Small intestine (tissue), 7 donors: ENCODE data around the gene LNX2. TPM values are rescaled to one million over a fixed set of nuclear protein-coding genes. Genes with fewer than 3 reads are reported as not detected.

ENCODE experiments used
- DNase-seq, 2 donors: peaks; one replicate each; pipeline versions ENCODE4 v3.0.0 to v3.0.0-alpha.2; 2013
- FAIRE-seq: peaks from 2 replicates; lab custom pipeline; 2012; peaks lifted over from hg19 to GRCh38; lab: Jason Lieb, UNC
- H3K27ac ChIP-seq, 3 donors: one replicate each; pipeline ENCODE4 v1.5.1; 2013; ENCODE audit warnings: low read length in 2 of 3, mild to moderate bottlenecking in 2 of 3, control low read depth in 1 of 3, inconsistent platforms in 1 of 3, low read depth in 1 of 3, moderate library complexity in 1 of 3
- H3K27me3 ChIP-seq, 3 donors: one replicate each; pipeline ENCODE4 v1.6.1; 2013; ENCODE audit warnings: low read length in 3 of 3, inconsistent platforms in 1 of 3; ENCODE audit not compliant: control insufficient read depth in 3 of 3, insufficient read depth in 3 of 3
- H3K36me3 ChIP-seq, 3 donors: one replicate each; pipeline ENCODE4 v1.6.1; 2013; ENCODE audit warnings: low read length in 3 of 3, inconsistent platforms in 1 of 3, low read depth in 1 of 3, mild to moderate bottlenecking in 1 of 3, moderate library complexity in 1 of 3; ENCODE audit not compliant: control insufficient read depth in 3 of 3, insufficient read depth in 2 of 3
- H3K4me1 ChIP-seq, 3 donors: one replicate each; pipeline ENCODE4 v1.6.1; 2013; ENCODE audit warnings: low read length in 2 of 3, inconsistent platforms in 1 of 3, low read depth in 1 of 3, mild to moderate bottlenecking in 1 of 3, moderate library complexity in 1 of 3; ENCODE audit not compliant: control insufficient read depth in 3 of 3, insufficient read depth in 2 of 3
- H3K4me3 ChIP-seq, 3 donors: one replicate each; pipeline ENCODE4 v1.5.1; 2013; ENCODE audit warnings: low read length in 3 of 3, control low read depth in 1 of 3, inconsistent platforms in 1 of 3, low read depth in 1 of 3, mild to moderate bottlenecking in 1 of 3, moderate library complexity in 1 of 3
- H3K9me3 ChIP-seq, 2 donors: one replicate each; pipeline ENCODE4 v1.6.1; 2013; ENCODE audit warnings: low read depth in 1 of 2, low read length in 1 of 2; ENCODE audit not compliant: control insufficient read depth in 2 of 2, insufficient read depth in 1 of 2
- WGBS, 3 donors: extraction: QIAGEN DNeasy Blood & Tissue Kit; methylation state at CpG; one replicate each; pipeline ENCODE4 v1.1.7; 2013; 5-methylcytosine and 5-hydroxymethylcytosine counted together
- polyA plus RNA-seq, 4 donors: library from polyadenylated mRNA; stranded (reverse) in 3 of 4; unstranded in 1 of 4; fragments of 200-250 nt in 3 of 4; fragments of 120-200 nt in 1 of 4; gene quantifications; one replicate each; pipeline versions ENCODE4 v1.2.1 to v1.2.3, GENCODE V29; 2013
- donor health status: healthy with polysubstance abuse.
- donor health status: control.
- donor health status: control.
- donor health status: Bipolar disorder and iron deficiency.
- donor health status: healthy.

Gene LNX2
- polyA plus RNA-seq, 4 donors, result 9.6 to 26.2 (median 18.2) TPM

DNA sequence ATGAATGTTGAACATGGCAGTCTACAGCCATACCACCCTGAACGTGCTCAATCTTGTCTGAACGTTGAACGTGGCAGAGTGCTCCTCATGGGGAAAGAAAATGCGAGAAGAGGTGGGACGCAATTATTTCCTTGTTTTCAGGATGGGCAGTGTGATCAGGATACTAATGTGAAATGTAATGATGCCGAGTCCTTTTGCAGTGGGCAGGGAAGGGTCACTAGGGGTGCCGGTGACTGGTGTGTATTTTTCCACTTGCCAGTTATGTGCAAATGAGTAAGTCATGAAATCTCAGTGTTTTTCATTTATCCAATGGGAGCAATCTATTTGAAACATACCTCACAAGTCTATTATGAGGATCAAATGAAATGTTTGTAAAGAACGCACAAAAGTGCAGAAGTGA lies 84.8 kb downstream of the LNX2 start:
- Histone ChIP-seq H3K4me3 (no peak overlapping the region), H3K27me3 (no peaks in the 10 kb centered on the region), H3K9me3 (no peaks in the 10 kb centered on the region), H3K4me1 (peaks cover 0 to 14% (median 3%) of the 10 kb centered on the region in 3 donors), H3K27ac (no peak overlapping the region), H3K36me3 (peaks cover 0 to 3% (median 0%) of the 10 kb centered on the region in 3 donors)
- DNase-seq, result no peak
- no peak for FAIRE-seq
- WGBS, 3 donors, result 82 to 87% (median 83%) methylated on average over 8 of the region's 8 CpGs

DNA sequence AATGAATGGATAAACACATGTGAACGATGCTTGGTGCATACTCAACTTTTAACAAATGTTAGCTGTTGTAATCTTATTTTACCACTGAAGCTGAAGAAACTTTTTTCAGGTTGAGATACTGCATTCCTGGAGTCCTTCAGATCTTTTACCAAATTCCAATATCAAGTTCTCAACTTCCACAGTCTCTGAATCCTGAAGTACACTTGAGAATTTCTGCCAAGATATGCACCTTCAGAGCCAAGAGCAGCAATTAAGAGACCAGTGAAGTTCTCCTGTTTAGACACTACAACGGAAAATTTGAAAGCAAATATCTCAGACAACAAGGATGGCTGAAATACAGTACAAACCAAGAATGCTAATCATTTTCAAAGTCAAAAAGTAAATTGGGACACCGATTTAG lies 85.3 kb downstream of the LNX2 start:
- WGBS, 3 donors, result 68 to 81% (median 75%) methylated on average over 3 of the region's 3 CpGs
- FAIRE-seq (no peak), DNase-seq (no peak)
- Histone ChIP-seq H3K4me1 (peaks cover 0 to 14% (median 3%) of the 10 kb centered on the region in 3 donors), H3K36me3 (no peaks in the 10 kb centered on the region), H3K4me3 (no peak overlapping the region), H3K27me3 (no peaks in the 10 kb centered on the region), H3K9me3 (no peaks in the 10 kb centered on the region), H3K27ac (no peak overlapping the region)

DNA sequence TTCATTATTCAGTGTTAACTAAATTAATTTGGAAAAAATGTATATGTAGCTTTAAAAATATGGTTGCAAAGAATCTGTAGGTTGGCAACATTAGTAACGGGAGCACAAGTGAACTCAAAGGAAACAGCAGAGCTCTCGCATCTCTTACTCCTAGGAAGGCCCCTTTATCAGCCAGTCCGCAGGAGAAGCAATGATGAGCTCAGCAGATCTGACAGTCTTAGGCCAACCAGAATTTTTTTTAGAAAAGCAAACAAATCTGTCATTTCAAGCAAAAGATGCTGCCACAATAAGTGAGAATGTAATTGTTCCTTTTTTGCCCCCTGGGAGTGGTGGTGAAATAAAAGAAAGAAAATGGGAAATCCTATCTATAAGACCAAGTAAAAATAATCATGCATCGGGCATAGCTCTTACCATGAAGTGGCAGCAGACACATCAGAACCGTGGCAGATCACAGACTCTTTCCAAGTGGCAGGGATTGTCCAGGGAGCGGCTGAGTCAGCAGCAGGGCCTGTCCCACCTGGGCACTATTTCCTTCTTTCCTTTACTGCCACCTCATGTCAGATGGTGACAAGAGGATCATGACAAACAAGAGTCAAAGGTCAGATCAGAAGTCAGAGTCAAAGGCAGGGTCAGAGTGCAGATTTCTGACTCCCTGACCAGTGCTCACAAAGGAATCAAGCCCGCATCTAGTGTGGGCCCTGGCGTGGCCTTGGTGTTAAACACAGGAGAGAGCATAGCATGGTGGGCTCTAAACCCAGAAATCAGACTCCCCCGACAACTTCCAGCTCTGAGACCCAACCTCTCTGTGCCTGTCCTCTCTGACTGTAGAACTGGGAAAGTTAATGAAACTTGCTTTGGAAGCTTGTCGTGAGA lies 86.0 kb downstream of the LNX2 start:
- no peak overlapping the region for H3K27ac ChIP-seq
- WGBS, 3 donors, result 70 to 80% (median 73%) methylated on average over 10 of the region's 10 CpGs
- no peaks in the 10 kb centered on the region for H3K36me3 ChIP-seq
- peak in 1 of 2 donors; percentile 80 for DNase-seq
- no peaks in the 10 kb centered on the region for H3K9me3 ChIP-seq
- no peaks in the 10 kb centered on the region for H3K27me3 ChIP-seq
- no peak for FAIRE-seq
- no peak overlapping the region for H3K4me3 ChIP-seq
- peaks cover 0 to 14% (median 3%) of the 10 kb centered on the region in 3 donors for H3K4me1 ChIP-seq

DNA sequence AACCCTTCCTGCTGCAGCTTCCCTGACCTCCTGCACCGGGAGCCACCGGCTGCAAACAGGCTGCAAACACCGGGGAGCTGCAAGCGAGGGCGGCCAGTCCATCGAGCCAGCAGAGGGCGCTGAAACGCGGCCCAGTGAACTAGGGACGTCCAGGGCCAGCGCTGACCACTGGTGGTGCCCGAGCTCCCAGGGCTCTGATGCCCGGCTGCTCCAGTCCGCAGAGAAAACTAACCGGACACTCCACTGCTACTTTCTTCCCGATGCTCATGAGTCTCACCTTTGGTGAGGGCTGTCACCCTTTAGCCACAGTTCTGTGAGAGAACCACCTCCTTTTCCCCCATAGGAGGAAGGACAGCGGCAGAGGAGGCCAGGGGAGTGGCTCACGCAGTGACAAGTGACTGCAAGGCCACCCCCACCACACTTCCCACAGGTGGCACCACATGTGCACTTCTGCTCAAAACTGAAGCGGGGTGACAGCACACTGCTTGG lies 87.1 kb downstream of the LNX2 start:
- WGBS, 3 donors, result 4 to 12% (median 9%) methylated on average over 18 to 19 of the region's 19 CpGs
- H3K27ac ChIP-seq, result no peak overlapping the region
- FAIRE-seq, result no peak

DNA sequence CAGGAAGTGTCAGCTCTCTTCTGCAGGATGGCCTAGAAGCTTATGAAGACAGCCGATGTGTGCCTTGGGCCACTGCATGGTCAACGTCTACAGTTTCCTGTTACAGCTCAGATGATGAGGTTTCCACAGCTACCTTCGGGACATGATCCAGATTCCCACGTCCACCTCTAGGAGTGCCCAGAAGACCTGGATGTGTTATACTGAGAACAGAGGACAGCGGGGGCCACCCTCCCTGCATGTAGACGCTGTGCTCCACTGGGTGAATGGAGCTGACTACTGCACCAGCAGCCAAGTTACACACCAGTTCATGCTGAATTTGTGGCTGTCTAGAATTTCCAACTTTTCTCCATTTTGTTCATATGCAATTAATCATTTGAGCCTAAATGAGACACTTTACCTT lies 91.4 kb downstream of the LNX2 start:
- DNase-seq (no peak), FAIRE-seq (no peak)
- WGBS, 3 donors, result 92 to 95% (median 94%) methylated on average over 6 of the region's 6 CpGs
- peaks cover 0 to 14% (median 0%) of the 10 kb centered on the region in 3 donors for H3K4me1 ChIP-seq
- H3K36me3 ChIP-seq, result peaks cover 0 to 2% (median 0%) of the 10 kb centered on the region in 3 donors
- H3K27me3 ChIP-seq, result peaks cover 0 to 3% (median 0%) of the 10 kb centered on the region in 3 donors
- no peak overlapping the region for H3K27ac ChIP-seq
- no peak overlapping the region for H3K4me3 ChIP-seq
- H3K9me3 ChIP-seq, result peaks cover 0 to 11% of the 10 kb centered on the region in 2 donors

More for the DNA sequence above, 87.1 kb downstream of the LNX2 start:
- DNase-seq, result peak; percentile 80 to 89
- Histone ChIP-seq H3K9me3 (peaks cover 0 to 7% of the 10 kb centered on the region in 2 donors), H3K4me3 (peak overlapping the region in 2 of 3 donors; percentile 21 to 26), H3K4me1 (peaks cover 0 to 14% (median 3%) of the 10 kb centered on the region in 3 donors), H3K27me3 (no peaks in the 10 kb centered on the region), H3K36me3 (peaks cover 0 to 2% (median 0%) of the 10 kb centered on the region in 3 donors)

DNA sequence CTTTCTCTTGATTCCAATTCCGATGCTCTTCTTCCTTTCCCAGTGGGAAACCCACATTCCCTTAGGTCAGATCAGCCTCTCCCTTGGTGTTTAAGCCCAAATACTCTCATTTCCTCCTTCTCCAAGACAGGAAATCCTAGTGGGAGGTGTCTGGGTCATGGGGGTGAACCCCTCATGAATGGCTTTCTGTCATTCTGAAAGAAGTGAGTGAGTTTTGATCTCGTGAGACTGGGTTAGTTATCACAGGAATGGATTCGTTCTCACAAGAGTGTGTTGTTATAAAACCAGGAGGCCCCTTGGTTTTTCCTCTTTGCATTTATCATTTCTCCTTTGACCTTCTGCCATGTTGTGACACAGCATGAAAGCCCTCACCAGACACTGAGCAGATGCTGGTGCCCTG lies 93.8 kb downstream of the LNX2 start:
- H3K27me3 ChIP-seq, result peaks cover 0 to 3% (median 0%) of the 10 kb centered on the region in 3 donors
- 39 to 57% (median 56%) methylated on average over 3 of the region's 3 CpGs for WGBS, 3 donors
- no peak overlapping the region for H3K27ac ChIP-seq
- no peak overlapping the region for H3K4me3 ChIP-seq
- peaks cover 0 to 11% of the 10 kb centered on the region in 2 donors for H3K9me3 ChIP-seq
- DNase-seq (no peak), FAIRE-seq (no peak)
- no peaks in the 10 kb centered on the region for H3K4me1 ChIP-seq
- peaks cover 0 to 2% (median 0%) of the 10 kb centered on the region in 3 donors for H3K36me3 ChIP-seq

DNA sequence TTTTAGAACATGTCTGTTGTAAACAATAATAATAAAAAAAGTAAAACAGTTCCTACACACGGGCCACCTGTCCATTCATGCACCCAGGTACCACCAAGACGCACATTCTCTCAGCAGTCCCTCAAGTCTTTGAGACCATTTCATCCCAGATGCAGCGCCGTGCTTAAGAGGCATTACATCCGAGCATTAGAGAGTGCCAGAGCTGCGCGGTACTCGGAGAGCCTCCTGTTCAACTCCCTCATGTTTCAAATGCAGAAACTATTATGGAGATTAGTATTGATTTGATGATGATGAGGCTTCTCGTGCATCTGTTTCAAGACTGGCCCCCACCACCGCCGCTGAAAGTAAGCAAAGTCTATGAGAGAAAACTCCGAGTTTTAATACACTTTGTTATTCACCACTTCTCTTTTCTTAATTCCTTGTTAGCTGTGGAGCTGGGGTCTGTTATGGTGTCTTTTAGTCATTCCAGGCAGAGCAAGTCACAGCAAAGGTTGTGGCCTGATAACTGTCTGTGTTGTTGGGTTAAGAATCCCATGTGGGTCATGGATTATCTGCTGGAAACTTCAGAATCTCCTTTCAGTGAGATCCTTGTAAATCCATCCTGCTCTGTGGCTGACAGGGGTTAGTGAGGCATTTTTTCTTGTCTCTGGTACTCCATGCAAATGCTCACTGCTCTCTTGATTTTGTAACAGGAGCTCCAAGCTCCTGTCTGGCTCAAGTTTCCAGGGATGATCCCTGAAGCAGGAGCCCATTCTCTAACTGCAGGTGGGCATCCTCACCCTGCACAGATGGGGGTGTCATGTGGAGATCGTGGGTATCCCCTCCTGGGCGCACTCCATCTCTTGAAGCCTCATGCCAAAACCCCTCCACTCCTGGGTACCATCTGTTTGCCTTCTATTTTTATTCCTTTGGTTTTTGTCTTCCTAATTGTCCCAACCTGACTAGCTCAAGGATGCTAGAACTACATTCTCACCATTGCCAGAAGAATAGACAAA lies 95.1 kb downstream of the LNX2 start:
- Histone ChIP-seq H3K27me3 (peaks cover 0 to 3% (median 0%) of the 10 kb centered on the region in 3 donors), H3K27ac (no peak overlapping the region), H3K9me3 (peaks cover 0 to 11% of the 10 kb centered on the region in 2 donors), H3K4me1 (no peaks in the 10 kb centered on the region), H3K4me3 (no peak overlapping the region), H3K36me3 (peaks cover 0 to 2% (median 0%) of the 10 kb centered on the region in 3 donors)
- DNase-seq (no peak), FAIRE-seq (no peak)
- 80 to 86% (median 81%) methylated on average over 14 of the region's 14 CpGs for WGBS, 3 donors
